GM18511 (cell line): Measurements from ENCODE around the gene OR1A1.
"Not testable (repeated sequence)": the region's sequence is repeated elsewhere in the genome, so short reads cannot be mapped to it uniquely, and the experiment has no call there.

Experiments
- ATAC-seq: cut with Tn5 transposase; IDR thresholded peaks from one replicate; pipeline ENCODE4 v1.9.1; 2021; ENCODE audit warnings: mild to moderate bottlenecking, moderate library complexity; ENCODE audit not compliant: unreplicated experiment

OR1A1 gene, protein sequence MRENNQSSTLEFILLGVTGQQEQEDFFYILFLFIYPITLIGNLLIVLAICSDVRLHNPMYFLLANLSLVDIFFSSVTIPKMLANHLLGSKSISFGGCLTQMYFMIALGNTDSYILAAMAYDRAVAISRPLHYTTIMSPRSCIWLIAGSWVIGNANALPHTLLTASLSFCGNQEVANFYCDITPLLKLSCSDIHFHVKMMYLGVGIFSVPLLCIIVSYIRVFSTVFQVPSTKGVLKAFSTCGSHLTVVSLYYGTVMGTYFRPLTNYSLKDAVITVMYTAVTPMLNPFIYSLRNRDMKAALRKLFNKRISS

GRCh38 chr17:3207367-3207766, at the start of gene OR1A1:
Gene OR1A1 (plus strand): TSS chr17:3207667. CDS start chr17:3215621, 7,954 bp downstream.
- ATAC-seq, result no peak

- ATAC-seq, result no peak
These were observed 39.9 kb upstream of the OR1A1 start for GRCh38 chr17:3167574-3167973.

DNA sequence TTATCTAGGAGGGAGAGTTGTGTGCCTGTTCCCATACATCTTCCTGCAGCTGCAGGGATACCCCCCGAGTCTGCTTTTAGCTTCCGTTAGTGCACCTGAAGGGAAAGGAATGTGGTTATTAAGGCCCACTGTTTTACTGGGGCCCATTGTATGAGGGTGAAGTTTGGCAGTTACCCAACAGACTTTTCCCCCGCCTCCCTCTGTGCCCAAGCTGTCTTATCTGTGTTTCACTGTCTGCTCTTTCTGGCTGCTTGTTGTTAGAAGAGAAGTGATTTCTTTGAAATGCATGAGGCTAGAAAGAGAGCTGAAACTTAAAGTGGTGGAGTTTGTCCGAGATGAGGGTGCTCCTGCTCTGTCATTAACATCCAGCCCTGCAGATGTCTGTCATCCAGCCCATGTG, 17.5 kb upstream of the OR1A1 start:
- ATAC-seq, result no peak

DNA sequence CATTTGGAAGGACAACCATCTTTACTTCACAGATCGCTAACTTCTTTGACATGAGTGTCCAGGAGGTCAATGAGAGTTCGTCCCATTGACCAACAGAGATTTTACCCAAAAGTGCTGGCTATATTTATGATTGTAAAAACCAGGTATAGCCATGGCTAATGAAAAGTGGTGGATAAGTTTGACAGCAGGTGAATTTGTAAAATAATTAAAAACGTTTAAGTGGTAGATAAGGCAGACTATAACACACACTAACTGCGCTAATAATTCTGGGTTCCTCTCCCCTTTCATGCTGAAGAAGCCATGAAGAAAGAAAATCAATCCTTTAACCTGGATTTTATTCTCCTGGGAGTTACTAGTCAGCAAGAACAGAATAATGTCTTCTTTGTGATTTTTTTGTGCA, 10.2 kb upstream of the OR1A1 start, which contains the start of gene OR1A2:
TSS of gene OR1A2 (plus strand) at position 301 of the 400 bp plus-strand sequence. CDS start at position 301, 0 bp downstream.
- ATAC-seq, result no peak

GRCh38 chr17:3208484-3208883, 1.0 kb downstream of the OR1A1 start:
- ATAC-seq, result no peak

GRCh38 chr17:3213001-3213400, 5.5 kb downstream of the OR1A1 start:
- no peak for ATAC-seq

GRCh38 chr17:3213587-3213986, 6.1 kb downstream of the OR1A1 start:
- ATAC-seq, result no peak

GRCh38 chr17:3219978-3220377, 12.5 kb downstream of the OR1A1 start:
- not testable (repeated sequence) for ATAC-seq

GRCh38 chr17:3221850-3222249, 14.4 kb downstream of the OR1A1 start:
- no peak for ATAC-seq

DNA sequence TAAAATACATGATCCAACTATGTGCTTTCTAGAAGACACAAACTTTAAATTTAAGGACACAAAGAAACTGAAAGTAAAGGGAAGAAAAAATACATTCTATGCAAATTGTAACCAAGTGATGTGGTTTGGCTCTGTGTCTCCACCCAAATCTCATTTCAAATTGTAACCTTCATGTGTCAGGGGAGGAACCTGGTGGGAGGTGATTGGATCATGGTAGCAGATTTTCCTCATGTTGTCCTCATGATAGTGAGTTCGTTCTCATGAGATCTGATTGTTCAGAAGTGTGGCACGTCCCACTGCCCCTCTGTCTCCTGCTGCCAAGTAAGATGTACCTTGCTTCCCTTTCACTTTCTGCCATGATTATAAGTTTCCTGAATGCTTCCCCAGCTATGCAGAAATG, 15.0 kb downstream of the OR1A1 start:
- no peak for ATAC-seq

DNA sequence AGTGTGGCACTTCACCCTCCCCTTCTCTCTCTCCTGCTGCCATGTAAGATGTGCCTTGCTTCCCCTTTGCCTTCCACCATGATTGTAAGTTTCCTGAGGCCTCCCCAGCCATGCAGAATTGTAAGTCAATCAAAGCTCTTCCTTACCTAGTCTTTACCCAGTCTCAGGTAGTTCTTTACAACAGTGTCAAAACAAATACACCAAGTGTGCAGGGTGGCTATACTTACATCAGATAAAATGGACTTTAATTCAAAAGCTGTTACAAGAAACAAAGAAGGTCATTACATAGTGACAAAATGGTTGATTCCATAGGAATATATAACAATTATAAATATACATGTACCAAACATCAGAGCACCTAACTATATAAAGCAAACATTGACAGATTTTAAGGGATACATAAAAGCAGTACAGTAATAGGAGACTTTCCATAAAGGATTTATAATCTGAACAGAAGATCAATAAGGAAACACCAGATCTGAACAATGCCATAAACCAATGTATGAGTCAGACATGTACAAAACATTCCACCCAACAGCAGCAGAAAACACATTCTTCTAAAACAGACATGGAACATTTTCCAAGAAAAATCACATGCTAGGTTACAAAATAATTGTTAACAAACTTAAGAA, 17.4 kb downstream of the OR1A1 start:
- ATAC-seq, result not testable (repeated sequence)

DNA sequence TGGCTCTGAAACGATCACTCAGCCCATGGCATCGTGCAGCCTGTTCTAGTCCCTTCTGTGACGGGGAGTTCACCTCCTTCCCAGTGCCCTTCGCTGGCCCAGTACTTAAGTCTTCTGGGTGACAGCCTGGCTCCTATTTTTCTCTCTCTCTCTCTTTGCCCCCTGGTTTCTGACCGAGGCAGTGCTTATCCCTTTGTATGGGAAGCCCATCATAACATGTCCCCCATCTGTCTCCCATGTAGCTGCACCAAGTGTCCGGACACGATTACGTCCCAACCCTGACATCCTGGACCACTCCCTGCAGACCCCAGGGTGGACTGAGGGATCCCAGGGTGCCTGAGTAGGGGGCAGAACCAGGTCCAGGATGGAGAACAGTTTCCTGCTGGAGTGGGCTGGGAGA, 24.8 kb downstream of the OR1A1 start:
- not testable (repeated sequence) for ATAC-seq

DNA sequence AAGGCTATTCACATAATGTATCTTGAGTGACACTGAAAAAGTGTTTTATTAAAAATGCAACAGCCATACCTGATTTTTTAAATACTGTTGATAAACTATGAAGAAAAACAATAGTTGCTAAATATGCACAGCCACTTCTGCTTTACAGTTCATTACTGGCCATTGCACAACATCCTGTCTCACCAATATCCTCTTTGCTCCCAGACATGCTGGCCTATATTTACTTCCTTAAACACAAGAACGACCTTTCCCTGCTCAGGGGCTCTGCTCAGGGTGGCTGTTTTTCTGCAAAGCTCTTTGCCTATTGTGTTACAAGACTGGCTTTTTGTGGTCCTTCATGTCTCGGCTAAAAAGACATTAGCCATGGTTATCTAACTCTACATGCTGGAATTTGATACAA, 31.2 kb downstream of the OR1A1 start:
- not testable (repeated sequence) for ATAC-seq

DNA sequence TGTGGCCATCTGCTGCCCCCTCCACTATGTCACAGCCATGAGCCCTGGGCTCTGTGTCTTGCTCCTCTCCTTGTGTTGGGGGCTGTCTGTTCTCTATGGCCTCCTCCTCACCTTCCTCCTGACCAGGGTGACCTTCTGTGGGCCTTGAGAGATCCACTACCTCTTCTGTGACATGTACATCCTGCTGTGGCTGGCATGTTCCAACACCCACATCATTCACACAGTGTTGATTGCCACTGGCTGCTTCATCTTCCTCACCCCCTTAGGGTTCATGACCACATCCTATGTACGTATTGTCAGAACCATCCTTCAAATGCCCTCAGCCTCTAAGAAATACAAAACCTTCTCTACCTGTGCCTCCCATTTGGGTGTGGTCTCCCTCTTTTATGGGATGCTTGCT, 33.6 kb downstream of the OR1A1 start:
- ATAC-seq, result not testable (repeated sequence)

DNA sequence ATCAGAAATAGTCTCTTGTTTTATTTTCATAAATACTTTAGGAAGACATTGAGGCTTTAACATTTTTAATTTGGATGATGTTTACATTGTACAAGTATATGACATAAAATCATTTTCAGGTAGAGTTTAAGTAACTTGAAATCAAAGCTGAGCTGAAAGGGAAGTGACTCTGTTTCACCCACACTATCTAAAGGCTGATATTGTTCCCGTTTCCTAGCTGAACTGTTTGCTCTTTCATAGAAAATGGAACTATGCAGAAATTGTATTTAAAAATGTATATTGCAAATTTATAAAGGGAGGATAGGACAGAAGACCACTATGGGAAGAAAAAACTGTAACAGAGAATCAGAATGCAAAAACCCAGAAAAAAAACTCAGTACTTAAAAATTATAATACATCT, 37.4 kb downstream of the OR1A1 start:
- not testable (repeated sequence) for ATAC-seq

- ATAC-seq, result not testable (repeated sequence)
These were observed 41.5 kb downstream of the OR1A1 start for GRCh38 chr17:3249013-3249412.

- ATAC-seq, result no peak
These were observed 49.1 kb downstream of the OR1A1 start for GRCh38 chr17:3256575-3256974.

- ATAC-seq, result no peak
These were observed 52.7 kb downstream of the OR1A1 start for GRCh38 chr17:3260163-3260562.

DNA sequence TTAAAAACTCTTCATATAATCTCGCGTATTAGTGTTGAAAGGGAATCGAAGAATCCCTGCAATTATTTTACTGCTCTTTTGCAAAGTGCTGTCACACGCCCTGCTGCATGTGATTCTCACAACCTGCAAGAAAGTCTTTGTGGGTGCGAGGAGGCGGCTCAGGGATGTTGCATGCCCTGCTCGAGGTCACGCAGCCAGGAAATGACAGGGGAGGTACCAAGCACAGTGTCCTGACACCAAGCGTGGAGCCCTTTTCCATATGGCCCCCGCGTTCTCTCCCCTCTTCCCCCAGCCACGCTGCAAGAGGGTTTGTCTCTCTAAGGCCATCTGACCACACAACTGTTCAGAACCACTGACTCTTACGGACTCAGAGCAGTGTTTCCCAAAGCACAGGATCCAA, 53.1 kb downstream of the OR1A1 start:
- ATAC-seq, result no peak
